Activated T-cell treated with anti-CD3 and anti-CD28 coated beads, Interleukin-2, amount 50 U/mL, for 1 hour (primary cell): Measurements from ENCODE around the gene RBMS1.
A peak's percentile ranks its signal among the peaks of the same experiment; 100 is the strongest.
"Not testable (repeated sequence)": the region's sequence is repeated elsewhere in the genome, so short reads cannot be mapped to it uniquely, and the experiment has no call there.

Experiments
- DNase-seq: peaks from one replicate; pipeline ENCODE4 v3.0.0-alpha.2; 2020

Gene RBMS1

DNA sequence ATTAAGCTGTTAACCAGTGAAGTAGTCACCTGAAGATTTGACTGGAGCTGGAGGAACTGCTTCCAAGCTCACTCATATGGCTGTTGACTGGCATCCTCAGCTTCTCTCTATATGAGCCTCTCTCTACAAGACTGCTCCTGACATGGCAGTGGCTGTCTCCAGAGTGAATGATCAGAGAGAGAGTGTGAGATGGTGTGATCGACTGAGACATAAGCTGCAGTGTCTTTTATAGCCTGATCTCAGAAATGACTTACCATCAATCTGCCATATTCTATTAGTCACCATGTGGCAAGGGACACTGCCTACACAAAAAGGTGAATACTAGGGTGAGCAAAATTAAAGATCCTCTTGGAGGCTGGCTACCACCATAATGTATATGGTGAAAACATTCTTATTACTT, 7.8 kb upstream of the RBMS1 start:
- DNase-seq: no peak

DNA sequence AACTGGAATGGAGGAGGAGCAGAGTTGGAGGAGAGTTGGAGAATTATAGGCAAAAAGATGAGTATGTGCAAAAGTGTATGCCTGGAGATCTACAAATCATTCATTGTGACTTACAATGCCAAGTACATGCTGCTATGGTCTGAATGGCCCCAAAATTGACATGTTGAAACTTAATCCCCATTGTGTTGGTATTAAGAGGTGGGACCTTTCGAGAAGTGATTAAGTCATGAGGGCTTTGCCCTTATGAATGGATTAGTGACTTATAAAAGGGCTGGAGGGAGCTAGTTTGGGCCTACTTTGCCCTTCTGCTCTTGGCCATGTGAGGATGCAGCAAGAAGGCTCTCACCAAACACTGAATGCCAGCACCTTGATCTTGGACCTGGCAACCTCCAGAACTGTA, 6.3 kb upstream of the RBMS1 start:
- no peak for DNase-seq

DNA sequence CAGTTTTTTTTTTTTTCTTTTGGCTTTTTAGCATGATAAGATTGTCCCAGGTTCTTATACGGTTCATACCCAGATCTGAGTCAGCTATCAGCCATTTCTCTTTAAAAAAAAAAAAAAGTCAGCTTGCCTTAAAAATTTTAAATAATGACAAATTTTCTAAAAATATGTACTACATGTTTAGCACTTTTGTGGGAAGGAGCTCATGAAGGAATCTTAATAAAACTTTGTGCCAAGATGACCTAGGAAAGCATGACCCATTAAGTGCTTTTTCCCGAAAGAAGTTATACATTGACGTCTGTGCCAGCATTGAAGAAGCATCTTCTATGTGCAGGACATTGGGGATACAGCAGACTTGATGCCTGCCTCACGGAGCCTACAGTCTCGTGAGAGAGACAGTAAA, 4.5 kb upstream of the RBMS1 start:
- DNase-seq: no peak

DNA sequence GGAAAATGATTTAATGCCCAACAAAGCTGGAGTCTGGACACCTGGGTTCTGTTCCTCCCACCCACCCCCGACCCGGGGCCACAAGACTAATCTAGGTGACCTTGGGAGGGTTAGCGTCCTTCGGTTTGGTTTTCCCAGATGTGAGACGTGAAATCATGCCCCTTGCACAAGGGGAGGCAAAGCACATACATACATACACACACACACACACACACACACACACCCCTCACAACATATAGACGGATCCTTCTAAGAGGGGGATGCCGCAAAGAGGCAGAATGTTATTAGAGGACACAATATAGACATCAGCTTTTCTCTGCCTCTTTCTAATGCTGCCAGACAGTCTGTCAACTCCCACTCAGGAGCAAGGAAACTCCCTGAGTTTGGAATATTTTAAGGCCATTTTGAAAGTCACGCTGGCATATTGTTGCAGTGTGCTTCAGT, 616 bp upstream of the RBMS1 start:
- DNase-seq: no peak

DNA sequence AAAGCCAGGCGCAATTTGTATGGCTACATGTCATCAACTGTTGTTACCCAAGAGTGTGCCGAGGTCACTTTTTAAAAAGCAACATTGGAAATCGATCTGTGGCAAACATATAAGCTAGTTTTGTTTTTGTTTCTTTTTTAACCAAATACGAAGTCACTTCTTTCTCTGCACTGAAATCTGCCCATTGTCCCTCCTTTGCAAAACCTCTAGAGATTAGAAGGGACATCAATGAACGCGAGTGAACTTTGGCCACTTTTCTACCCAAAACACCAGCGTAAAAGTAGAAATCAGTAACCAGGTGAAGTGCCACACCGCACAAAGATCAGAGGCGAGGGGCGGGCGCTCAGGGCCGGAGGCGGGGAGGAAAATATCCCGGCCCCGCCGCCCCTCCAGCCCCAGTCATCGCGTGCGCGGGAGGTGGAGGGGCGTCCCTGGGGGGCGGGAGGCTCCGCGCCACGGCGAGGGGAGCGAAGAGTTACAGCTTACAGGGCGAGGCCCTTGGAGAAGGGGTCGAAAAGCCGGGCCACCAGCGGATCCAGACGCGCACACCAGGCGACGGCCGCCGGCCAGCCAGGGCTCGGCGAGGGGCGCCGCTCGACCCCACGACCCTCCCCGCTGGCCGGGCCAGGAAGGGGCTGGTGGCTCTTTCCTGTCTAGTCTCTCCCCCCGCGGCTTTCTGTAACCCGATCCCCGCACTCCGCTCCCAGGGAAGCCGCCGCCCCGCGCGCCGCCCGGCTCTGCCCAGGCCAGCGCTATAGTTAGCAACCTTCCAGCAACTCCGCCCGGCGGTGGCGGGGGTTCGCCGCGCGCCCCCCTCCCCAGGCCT, 993 bp downstream of the RBMS1 start:
- peak; percentile 71 for DNase-seq

DNA sequence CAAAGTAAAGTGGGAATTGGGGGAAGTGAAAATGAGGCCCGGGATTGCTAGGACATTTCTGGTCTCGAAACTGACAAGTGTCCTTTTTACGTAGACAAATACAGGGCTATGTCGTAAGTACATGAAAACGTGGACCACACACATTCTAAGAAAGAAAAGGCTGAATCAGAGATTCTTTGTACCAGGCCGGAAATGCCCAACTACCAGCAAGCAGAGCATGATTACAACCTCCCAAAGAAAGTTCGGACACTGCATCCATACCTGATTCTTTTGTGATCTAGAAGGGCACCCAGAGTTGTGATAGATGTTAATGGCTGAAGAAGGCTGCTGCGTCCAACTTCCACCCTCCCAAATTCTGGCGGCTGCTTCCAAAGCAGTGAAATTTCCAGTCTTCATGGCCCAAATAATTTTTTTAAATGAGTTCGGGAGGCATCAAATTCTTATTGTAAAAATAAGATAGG, 1.7 kb downstream of the RBMS1 start:
- no peak for DNase-seq

DNA sequence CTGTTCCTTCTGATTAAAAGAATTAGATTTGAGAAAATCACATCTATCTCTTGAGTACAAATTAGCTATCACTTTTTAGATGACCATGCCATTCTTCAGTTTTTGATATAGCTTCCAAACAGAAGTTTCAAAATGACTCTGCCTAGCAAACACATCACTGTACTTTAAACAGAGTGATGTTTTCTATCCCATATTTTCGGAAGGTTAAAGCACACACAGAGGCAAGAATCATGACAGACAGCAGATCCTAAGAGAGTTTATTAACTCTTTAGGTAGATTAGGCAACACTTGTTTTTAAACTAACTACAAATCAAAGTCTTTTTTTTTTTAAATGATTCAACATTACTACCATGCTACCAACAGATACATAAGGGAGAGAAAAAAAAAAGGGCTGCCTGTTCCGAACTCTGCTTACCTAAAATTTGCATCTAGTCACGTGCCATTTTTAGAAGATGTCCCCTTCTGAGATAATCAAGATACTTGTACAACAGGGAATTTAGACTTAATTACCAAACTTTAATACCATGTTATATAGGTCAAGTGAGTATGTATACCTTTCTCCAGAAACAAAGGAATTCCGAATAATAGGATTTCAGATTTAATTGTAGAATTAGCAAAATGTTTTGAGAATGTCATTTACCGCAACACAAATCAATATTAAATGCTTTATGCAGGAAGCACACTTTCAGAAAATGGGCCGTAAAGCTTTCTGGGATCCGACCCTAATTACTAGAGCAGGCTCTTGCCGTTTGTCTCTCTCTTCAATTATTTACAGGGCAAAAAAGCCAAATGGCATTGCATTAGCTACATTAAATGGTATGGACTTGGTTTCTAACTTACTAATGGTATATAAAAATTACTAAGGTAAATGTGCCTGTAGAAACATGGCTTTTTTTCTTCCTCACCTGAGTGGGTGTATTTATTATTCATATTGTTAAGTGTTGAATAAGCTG, 2.6 kb downstream of the RBMS1 start:
- DNase-seq: no peak

DNA sequence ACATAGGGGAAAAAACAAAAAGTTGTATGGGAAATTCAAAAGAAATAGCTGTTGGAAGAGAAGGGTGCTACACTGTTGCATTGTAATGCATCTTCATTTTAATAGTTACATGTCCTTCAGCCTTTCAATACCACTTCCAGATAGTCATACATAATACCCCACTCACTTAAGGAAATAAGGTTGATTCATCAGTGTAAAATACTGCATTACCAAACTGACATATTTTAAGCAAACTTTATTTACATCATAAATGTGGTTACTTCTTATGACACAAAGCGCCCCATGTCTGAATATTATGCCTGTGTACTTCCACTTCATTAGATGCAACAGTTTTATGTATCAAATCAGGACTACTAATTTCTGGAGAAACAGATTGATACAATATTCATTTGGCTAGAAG, 4.5 kb downstream of the RBMS1 start:
- DNase-seq: no peak

DNA sequence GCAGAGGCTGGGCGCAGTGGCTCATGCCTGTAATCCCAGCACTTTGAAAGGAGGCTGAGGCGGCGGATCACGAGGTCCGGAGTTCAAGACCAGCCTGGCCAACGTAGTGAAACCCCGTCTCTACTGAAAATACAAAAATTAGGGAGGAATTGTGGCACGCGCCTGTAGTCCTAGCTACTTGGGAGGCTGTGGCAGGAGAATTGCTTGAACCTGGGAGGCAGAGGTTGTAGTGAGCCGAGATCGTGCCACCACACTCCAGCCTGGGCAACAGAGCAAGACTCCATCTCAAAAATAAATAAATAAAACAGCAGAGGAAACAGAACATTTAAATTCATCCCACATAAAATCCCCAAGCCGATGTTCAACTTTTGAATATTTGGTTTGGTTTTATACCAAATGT, 5.3 kb downstream of the RBMS1 start:
- not testable (repeated sequence) for DNase-seq

DNA sequence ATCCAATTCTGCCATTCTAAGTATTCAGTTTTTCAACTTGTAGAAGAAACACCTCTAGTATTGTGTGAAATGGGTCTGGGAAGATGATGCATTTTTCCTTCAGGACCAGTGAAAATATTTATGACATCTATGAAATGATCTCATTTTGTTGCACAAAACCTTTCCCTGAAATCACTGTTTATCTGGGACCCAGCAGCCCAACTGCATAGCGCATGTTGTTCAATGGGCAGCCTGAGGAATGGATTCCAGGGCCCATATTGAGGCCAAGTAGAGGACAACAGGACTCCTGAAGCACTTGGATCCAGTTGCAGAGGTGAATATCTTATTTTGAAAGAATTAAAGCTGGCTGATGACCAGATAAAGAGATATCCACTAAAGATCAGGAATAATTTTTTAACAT, 7.3 kb downstream of the RBMS1 start:
- no peak for DNase-seq

DNA sequence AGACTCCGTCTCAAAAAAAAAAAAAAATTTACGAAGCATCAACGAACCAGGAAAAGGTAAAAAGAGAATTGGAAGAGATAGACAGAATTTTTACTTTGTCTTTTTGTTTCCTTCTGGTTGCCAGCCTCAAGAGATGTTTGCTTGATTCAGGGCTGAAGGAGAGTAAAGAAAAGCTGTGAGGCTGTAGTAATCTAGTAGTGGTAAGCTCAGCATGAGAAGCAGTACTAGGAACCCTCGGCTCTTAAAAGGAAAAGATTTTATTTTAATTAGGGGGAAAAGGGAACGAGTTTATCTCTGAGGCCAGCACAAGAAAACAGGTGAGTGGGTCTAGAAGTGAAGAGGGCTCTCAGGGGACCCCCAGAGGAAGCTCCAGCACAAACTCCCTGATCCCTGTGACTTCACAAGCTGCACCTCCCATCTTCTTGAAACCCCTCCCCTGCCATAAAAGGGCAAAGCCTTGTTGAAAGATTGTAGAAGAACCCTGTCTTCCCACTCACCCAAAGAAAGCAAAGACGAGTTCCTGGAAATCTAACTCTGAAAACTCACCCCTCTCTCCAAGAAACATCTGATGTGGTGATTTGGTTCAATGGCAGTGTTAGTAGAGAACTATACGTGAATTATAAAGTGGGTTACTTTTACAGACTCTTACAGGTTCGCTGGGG, 8.6 kb downstream of the RBMS1 start:
- DNase-seq: peak; percentile 40

DNA sequence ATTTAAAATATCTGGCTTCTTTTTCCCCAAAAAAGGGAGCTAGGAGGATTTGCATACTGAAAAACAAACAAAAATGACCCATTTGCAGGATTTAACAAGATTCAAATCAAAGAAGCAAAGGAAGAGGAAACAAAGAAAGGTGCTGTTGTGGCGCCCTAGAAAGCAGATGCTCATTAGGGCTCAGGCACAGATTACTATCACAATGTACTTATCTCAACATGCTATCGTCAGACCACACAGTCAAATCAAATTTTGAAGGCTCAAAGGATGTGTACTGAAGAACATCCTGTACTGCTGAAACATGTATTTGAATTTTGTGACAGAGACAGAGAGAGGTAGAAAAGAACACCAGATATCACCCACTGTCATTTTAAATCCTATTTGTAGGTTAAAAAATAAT, 10.9 kb downstream of the RBMS1 start:
- DNase-seq: no peak

DNA sequence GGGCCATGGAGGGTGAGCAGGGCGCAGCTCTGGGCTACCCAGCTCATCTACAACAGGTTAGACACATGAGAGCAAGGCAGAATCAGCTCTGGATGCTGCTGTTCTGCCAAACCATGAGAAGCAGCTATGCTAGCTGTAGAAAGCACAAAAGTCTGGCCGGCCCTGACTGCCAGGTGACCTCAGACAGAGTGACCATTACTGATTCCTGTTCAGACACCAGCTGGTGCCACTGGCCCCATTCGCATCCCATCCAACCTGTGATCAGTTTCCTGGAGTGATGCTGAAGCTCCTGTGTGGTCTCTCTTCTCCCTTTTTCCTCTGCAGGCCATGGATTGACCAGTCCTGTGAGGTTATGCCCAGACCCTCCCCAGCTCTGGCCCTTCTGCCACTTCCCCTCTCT, 14.3 kb downstream of the RBMS1 start:
- no peak for DNase-seq

DNA sequence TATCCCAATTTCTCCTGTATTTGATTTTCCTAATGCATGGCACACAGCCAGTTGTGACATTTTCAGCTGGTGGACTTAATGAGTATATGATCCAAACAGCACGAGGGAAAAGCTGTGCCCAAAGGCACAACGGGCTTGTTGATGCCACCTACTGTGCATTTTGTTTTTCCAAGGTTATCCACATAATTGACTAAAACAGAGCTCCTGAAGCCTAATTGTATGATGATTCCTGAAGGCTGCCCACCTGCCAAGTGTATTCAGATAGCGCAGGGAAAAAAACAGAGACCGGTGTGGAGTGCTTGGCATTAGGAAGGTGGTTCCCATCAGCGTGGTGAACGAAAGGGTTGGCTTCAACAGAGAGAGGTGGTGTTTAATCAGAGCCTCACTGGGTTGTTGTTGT, 14.9 kb downstream of the RBMS1 start:
- DNase-seq: no peak

DNA sequence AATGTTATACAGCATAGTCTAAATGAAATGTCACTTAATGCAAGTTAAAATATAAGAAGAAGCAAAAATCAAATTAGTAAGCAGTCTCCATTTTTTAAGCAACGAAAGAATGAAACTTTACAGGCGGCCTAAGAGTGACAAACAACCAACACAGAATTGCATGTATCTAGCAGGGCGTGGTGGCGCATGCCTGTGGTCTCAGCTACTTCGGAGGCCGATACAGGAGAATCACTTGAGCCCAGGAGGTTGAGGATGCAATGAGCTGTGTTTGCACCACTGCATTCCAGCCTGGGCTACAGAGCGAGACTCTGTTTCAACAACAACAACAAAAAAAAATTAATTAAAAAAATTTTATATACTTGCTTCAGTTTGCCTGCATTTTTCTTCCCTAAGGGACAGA, 16.6 kb downstream of the RBMS1 start:
- no peak for DNase-seq

DNA sequence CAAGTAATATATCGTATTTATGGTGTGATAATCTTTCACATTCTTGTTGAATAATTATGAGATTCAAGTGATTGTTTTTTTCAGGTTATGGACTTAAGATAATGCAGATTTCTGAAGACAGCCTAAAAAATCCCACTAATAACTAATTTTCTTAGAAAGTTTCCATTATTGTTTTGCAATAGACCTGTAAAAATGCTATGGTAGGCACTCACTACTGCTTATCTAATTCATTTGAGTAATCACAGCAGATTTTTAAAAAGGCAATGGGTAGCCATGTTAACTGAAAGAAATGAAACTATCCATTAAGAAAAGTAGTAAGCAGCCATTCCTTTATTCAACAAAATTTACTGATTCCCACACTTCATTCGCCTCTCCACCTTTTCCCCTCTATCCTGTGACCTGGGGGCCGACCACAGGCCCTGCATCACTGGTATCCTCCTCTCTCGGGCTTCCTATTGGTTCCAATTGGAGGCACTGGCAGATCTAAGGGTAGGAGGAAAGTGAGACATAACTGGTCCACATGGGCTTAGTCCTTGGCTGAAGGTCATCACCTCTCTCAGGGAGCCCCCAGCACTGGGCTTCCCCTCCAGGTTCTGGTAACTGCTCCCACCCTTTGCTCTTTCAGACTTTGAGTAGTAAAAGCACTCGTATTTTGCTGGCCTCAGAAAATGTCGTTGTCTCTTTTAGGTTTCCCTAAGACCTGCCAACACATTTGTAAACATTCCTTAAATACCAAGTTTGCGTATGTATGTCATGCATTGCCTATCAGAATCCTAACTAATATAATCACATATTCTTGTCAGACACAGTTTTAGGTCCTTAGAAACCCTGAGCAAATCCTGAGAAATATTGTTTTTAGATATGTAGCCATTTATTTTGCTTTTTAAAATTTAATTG, 18.5 kb downstream of the RBMS1 start:
- DNase-seq: no peak

DNA sequence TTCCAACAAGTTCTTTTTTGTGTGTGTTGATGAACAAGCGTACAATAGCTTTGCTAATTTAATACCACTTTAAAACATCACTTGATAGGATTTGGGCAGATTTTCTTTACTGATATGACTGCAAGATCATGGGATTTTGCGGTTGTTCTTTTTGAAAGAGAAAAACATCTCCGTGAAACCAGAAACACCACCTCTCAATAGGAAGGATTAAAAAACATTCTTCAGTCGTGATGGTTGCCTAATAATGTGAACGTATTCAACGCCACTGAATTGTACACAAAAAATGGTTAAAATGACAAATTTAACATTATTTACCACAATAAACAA, 19.3 kb downstream of the RBMS1 start:
- no peak for DNase-seq

DNA sequence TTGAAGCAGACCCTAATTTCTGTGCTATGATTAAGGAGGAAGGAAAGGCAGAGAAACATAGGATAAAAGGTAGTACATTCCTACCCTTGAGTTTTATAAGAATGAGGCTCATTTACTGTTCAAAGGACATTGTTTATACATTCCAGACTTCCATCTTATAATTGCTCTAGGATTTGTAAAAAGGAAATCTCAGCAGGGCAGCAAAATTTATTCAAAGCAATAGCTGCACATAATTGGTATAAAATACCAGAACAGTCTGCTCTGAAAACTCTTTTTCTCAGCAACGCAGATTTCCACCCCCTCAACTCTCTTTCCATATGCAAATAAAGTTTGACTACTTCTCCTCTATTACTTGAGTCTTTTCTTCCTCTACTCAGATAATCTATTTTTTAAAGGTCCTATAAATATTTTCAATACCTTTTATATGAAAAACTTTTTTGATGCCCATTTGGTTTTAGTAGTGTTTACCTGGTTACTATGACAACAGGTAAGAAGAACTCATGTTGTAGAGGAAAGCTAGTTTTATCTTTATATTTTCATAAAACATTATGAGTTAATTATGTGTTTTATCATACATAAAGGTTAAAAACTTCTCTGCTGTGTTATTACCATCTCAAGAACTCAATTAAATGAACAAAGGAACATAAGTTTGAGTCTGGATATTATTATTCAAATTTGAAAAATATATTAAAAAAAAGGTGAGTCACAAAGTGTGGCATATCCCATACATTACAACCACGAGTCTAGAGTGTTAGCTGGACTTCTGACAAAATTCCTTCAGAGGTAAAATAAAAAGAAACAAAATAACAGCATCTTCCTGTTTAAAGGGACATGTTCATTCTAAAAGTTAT, 19.9 kb downstream of the RBMS1 start:
- DNase-seq: no peak

DNA sequence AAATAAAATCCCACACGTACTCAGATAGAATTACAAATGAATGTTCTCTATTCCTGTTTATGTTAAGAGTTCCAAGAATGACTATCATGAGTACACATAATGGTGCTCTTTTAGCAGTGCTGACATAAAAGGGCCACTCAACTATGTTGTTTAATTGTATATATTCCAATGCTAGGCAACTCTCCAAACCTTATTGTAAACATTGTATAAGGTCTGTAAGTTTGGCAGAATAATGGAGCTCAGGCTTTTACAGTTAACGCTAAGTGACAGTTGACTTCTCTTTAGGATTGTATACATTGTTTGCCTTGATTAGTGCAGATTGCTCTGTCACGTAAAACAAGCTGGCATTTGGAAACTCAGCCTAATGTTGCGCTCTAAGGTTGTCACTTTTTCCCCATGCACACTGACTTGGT, 20.8 kb downstream of the RBMS1 start:
- DNase-seq: no peak

DNA sequence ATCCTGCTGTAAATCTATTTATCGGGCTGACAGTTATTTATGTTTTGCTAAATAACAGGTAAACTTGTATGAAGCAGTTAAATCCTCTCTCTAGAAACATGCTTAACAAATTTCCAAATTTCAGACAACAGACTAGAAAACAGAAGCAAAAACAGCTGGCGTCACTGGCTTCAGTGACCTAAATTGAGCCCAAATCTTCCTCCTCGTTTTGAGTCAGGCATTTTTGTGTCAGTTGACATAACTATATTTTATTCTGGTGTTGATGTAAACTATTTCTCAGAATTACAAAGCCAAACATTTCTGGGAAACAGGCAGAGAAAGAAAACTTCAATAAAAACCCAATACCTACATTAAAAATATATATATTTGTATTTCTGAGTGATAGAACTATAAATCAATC, 21.7 kb downstream of the RBMS1 start:
- DNase-seq: no peak

DNA sequence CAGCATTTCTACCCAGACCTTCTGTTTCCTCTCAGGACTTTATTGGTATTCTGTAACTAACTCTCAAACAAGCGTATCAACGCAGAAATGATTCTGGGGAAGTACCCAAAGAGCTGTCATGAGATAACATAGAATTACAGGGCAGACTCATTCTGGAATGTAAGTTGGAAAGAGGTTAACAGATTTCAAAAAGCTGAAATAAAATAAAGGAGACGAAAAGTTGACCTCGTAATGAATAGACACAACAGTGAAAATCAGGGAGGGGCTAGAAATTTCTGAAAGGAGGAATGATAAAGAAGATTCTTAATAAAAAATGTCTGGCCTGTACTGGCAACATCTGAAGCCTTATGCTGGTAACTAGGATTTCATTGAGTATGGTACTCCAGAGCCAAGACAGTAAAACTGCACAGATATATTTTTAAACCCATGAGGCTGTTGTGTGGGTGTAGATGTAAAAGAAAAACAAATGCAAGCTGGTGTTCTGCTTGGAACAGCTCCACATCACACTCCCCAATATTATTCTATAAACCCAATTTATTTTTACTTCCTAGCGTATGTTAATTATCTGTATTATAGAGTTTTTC, 23.9 kb downstream of the RBMS1 start:
- no peak for DNase-seq
